H1 (cell line): Measurements from ENCODE around the gene ZNF334. TPM values are rescaled to one million over a fixed set of nuclear protein-coding genes. Genes with fewer than 3 reads are reported as not detected.
A peak's percentile ranks its signal among the peaks of the same experiment; 100 is the strongest.

Experiments used
- CTCF ChIA-PET: fragments of 300-600 bp; sonication (Branson Sonifier 250); formaldehyde crosslinking; loops from one replicate; lab custom pipeline; 2021; ENCODE audit not compliant: partially characterized antibody; lab: Charles Lee
- POLR2A ChIA-PET: fragments of 300-600 bp; sonication (Branson Sonifier 250); formaldehyde crosslinking; loops from one replicate; lab custom pipeline; 2021; ENCODE audit warnings: inconsistent platforms; ENCODE audit not compliant: partially characterized antibody; lab: Charles Lee
- DNase-seq, 2 experiments: peaks; one replicate each; pipeline versions ENCODE4 v3.0.0 to v3.0.0-alpha.2; 2010 to 2022; ENCODE audit warnings: low spot score in 2 of 2, low read depth in 1 of 2, mixed read lengths in 1 of 2
- FAIRE-seq: peaks from 2 replicates; lab custom pipeline; 2011; peaks lifted over from hg19 to GRCh38; lab: Jason Lieb, UNC
- H2AFZ ChIP-seq: 2 replicates; pipeline ENCODE4 v1.8.1; 2012; ENCODE audit warnings: low read length, inconsistent platforms
- H2AK5ac ChIP-seq: 2 replicates; pipeline ENCODE4 v1.6.1; 2013; ENCODE audit warnings: low read depth, low read length
- H2BK120ac ChIP-seq: replicated peaks from 2 replicates; pipeline ENCODE3; 2013; ENCODE audit warnings: low read depth, low read length, inconsistent platforms
- H2BK12ac ChIP-seq: 2 replicates; pipeline ENCODE4 v1.6.1; 2013; ENCODE audit warnings: low read depth, low read length
- H2BK15ac ChIP-seq: 2 replicates; pipeline ENCODE4 v1.6.1; 2013; ENCODE audit warnings: low read length
- H2BK20ac ChIP-seq: 2 replicates; pipeline ENCODE4 v1.6.1; 2013; ENCODE audit warnings: low read length
- H2BK5ac ChIP-seq: 2 replicates; pipeline ENCODE4 v1.6.1; 2013; ENCODE audit warnings: low read depth, low read length
- H3K14ac ChIP-seq: 2 replicates; pipeline ENCODE4 v1.6.1; 2013; ENCODE audit warnings: inconsistent platforms; ENCODE audit not compliant: insufficient read length
- H3K18ac ChIP-seq: 2 replicates; pipeline ENCODE4 v1.6.1; 2013; ENCODE audit warnings: low read length; ENCODE audit errors: extremely low read depth
- H3K23ac ChIP-seq: 2 replicates; pipeline ENCODE4 v1.6.1; 2013; ENCODE audit warnings: inconsistent platforms; ENCODE audit not compliant: insufficient read length
- H3K23me2 ChIP-seq: 2 replicates; pipeline ENCODE4 v1.6.1; 2013; ENCODE audit warnings: low read depth, low read length
- H3K27ac ChIP-seq: 2 replicates; pipeline ENCODE4 v1.6.1; 2011; ENCODE audit warnings: low read depth, low read length, inconsistent platforms
- H3K27me3 ChIP-seq, 4 experiments: replicated peaks in 1 of 4; 1 replicate in 1 of 4; 2 replicates in 3 of 4; pipeline versions ENCODE4 v1.6.1 to v1.8.1; 2011 to 2013; ENCODE audit warnings: low read length in 3 of 4, mild to moderate bottlenecking in 3 of 4, inconsistent platforms in 2 of 4, mixed read lengths in 2 of 4, moderate library complexity in 1 of 4; ENCODE audit not compliant: control insufficient read depth in 3 of 4, insufficient read depth in 3 of 4; ENCODE audit errors: extremely low read depth in 1 of 4
- H3K36me3 ChIP-seq, 4 experiments: 2 replicates each; pipeline versions ENCODE4 v1.6.1 to v1.8.1; 2011 to 2013; ENCODE audit warnings: mild to moderate bottlenecking in 4 of 4, low read length in 3 of 4, moderate library complexity in 2 of 4, control low read depth in 1 of 4, inconsistent platforms in 1 of 4; ENCODE audit not compliant: insufficient read depth in 4 of 4, control insufficient read depth in 2 of 4
- H3K4ac ChIP-seq: replicated peaks from 2 replicates; pipeline ENCODE3; 2013; ENCODE audit warnings: low read length, low read depth, mixed read lengths, inconsistent platforms; ENCODE audit not compliant: insufficient read length
- H3K4me1 ChIP-seq, 4 experiments: replicated peaks in 1 of 4; 1 replicate in 1 of 4; 2 replicates in 3 of 4; pipeline versions ENCODE4 v1.6.1 to v1.8.1; 2011 to 2013; ENCODE audit warnings: low read length in 3 of 4, inconsistent platforms in 2 of 4, mixed read lengths in 1 of 4; ENCODE audit not compliant: insufficient read depth in 4 of 4, control insufficient read depth in 3 of 4
- H3K4me2 ChIP-seq, 2 experiments: 2 replicates each; pipeline versions ENCODE4 v1.6.1 to v1.8.1; 2011 to 2013; ENCODE audit warnings: low read depth in 2 of 2, low read length in 2 of 2, control low read depth in 1 of 2, inconsistent platforms in 1 of 2, mild to moderate bottlenecking in 1 of 2; ENCODE audit not compliant: insufficient read depth in 1 of 2
- H3K4me3 ChIP-seq, 4 experiments: fragments of 200-600, 300-600 bp in 1 of 4; sonication (generic), shearing (Covaris generic), sonication (Bioruptor Twin) in 1 of 4; 2 replicates each; pipeline versions ENCODE4 v1.5.1 to v1.8.1; 2011 to 2016; ENCODE audit warnings: low read length in 4 of 4, low read depth in 3 of 4, control low read depth in 2 of 4, inconsistent platforms in 2 of 4, mild to moderate bottlenecking in 2 of 4, mixed read lengths in 1 of 4, moderate library complexity in 1 of 4; ENCODE audit not compliant: insufficient read depth in 2 of 4; ENCODE audit errors: extremely low read depth in 1 of 4
- H3K56ac ChIP-seq: replicated peaks from 2 replicates; pipeline ENCODE3; 2013; ENCODE audit warnings: low read depth, mild to moderate bottlenecking, mixed read lengths, low read length, inconsistent platforms; ENCODE audit not compliant: insufficient read length
- H3K79me1 ChIP-seq: 2 replicates; pipeline ENCODE4 v1.6.1; 2013; ENCODE audit warnings: low read depth, low read length, control low read depth
- H3K79me2 ChIP-seq, 2 experiments: 2 replicates each; pipeline versions ENCODE4 v1.6.1 to v1.8.1; 2012 to 2013; ENCODE audit warnings: low read length in 2 of 2, mild to moderate bottlenecking in 2 of 2, inconsistent platforms in 1 of 2; ENCODE audit not compliant: insufficient read depth in 2 of 2, control insufficient read depth in 1 of 2
- H3K9ac ChIP-seq, 4 experiments: replicated peaks in 1 of 4; 1 replicate in 1 of 4; 2 replicates in 3 of 4; pipeline versions ENCODE4 v1.6.1 to v1.8.1; 2011 to 2013; ENCODE audit warnings: low read depth in 3 of 4, low read length in 3 of 4, control low read depth in 2 of 4, mild to moderate bottlenecking in 2 of 4, moderate library complexity in 2 of 4, inconsistent platforms in 1 of 4; ENCODE audit errors: extremely low read depth in 1 of 4
- H3K9me3 ChIP-seq, 2 experiments: 2 replicates each; pipeline versions ENCODE4 v1.6.1 to v1.8.1; 2012 to 2013; ENCODE audit warnings: mild to moderate bottlenecking in 2 of 2, moderate library complexity in 2 of 2, control low read depth in 1 of 2, inconsistent platforms in 1 of 2, low read depth in 1 of 2, low read length in 1 of 2, mixed read lengths in 1 of 2; ENCODE audit not compliant: insufficient read depth in 2 of 2
- H4K20me1 ChIP-seq, 2 experiments: replicated peaks in 1 of 2; 2 replicates each; pipeline versions ENCODE3 to v1.8.1; 2011 to 2013; ENCODE audit warnings: inconsistent platforms in 2 of 2, low read length in 2 of 2, mild to moderate bottlenecking in 1 of 2; ENCODE audit not compliant: insufficient read depth in 2 of 2, control insufficient read depth in 1 of 2
- H4K5ac ChIP-seq: 2 replicates; pipeline ENCODE4 v1.6.1; 2013; ENCODE audit warnings: low read length, low read depth, mixed read lengths, inconsistent platforms; ENCODE audit not compliant: insufficient read length
- H4K8ac ChIP-seq: 2 replicates; pipeline ENCODE4 v1.8.0; 2013; ENCODE audit warnings: mild to moderate bottlenecking, moderate library complexity, low read length, inconsistent platforms; ENCODE audit not compliant: insufficient read depth; ENCODE audit errors: extremely low read depth
- H4K91ac ChIP-seq: replicated peaks from 2 replicates; pipeline ENCODE3; 2013; ENCODE audit warnings: low read length, mixed read lengths, inconsistent platforms; ENCODE audit not compliant: insufficient read length
- CREB1 ChIP-seq: IDR thresholded peaks from 2 replicates; pipeline ENCODE4 v1.6.1; 2012; ENCODE audit warnings: inconsistent platforms
- CTCF ChIP-seq, 3 experiments: IDR thresholded peaks; 1 replicate in 2 of 3; 2 replicates in 1 of 3; pipeline versions ENCODE4 v1.5.1 to v1.6.1; 2011; ENCODE audit warnings: low read length in 3 of 3, mild to moderate bottlenecking in 3 of 3, inconsistent platforms in 2 of 3, low read depth in 1 of 3, moderate library complexity in 1 of 3; ENCODE audit not compliant: insufficient read depth in 1 of 3; ENCODE audit errors: control extremely low read depth in 1 of 3
- MAX ChIP-seq: IDR thresholded peaks from 2 replicates; pipeline ENCODE4 v1.6.1; 2012; ENCODE audit warnings: inconsistent platforms
- TAF1 ChIP-seq: IDR thresholded peaks from 2 replicates; pipeline ENCODE4 v1.6.1; 2011; ENCODE audit warnings: mild to moderate bottlenecking, low read depth, low read length
- TBP ChIP-seq: IDR thresholded peaks from 2 replicates; pipeline ENCODE4 v1.6.1; 2011; ENCODE audit warnings: low read depth, low read length, improper control_type of control experiment
- USF2 ChIP-seq: IDR thresholded peaks from 2 replicates; pipeline ENCODE4 v1.6.1; 2011; ENCODE audit warnings: low read length, improper control_type of control experiment
- WGBS, 2 experiments: shearing (Covaris generic) in 1 of 2; methylation state at CpG; one replicate each; pipeline versions ENCODE4 v1.1.6 to v1.1.7; 2013 to 2015; ENCODE audit warnings: low lambda C conversion rate in 2 of 2, mixed read lengths in 2 of 2, inconsistent platforms in 1 of 2, low coverage in 1 of 2, missing lambda C conversion rate in 1 of 2; ENCODE audit not compliant: insufficient replicate concordance in 2 of 2, insufficient coverage in 1 of 2, insufficient read length in 1 of 2; ENCODE audit errors: extremely low coverage in 1 of 2, missing lambda C conversion rate in 1 of 2; 5-methylcytosine and 5-hydroxymethylcytosine counted together
- polyA plus RNA-seq, 7 experiments: library from polyadenylated mRNA; depleted of rRNA in 3 of 7; stranded (reverse) in 5 of 7; unstranded in 2 of 7; fragments of >200 nt in 5 of 7; fragments of 200-250 nt in 2 of 7; gene quantifications; 1 replicate in 5 of 7; 2 replicates in 1 of 7; 4 replicates in 1 of 7; pipeline versions ENCODE4 v1.2.1 to v1.2.3, GENCODE V29; 2011 to 2013; ENCODE audit warnings: missing spikeins in 2 of 7, mixed read lengths in 2 of 7
- total RNA-seq: library from RNA; stranded (reverse); fragmentation: NEBNext Ultra II Directional; extraction: Animal tissue kit (Norgen Biotek cat#: 25700); gene quantifications from 2 replicates; pipeline ENCODE4 v1.2.1, GENCODE V29; 2021

ZNF334 gene
- total and polyA plus RNA-seq, 2 of the 8 experiments (the other 6 are each of a cell fraction or from before 2014, with no cell fraction given): 8.8 to 17.8 TPM

- ChIA-PET POLR2A (interaction anchor here (1.0 to 1.2 kb wide), 2 partner anchors 10 to 49 kb away, joined by 3 read pairs; partner anchors contain the start of gene ZNF334), CTCF (interaction anchor here (0.7 to 4.9 kb wide), 38 partner anchors 11 to 160 kb away, joined by 3 to 64 read pairs (median 4); partner anchors contain the start of gene OCSTAMP)
- Histone ChIP-seq H3K4me2 (peak overlapping the region; percentile 73 to 77), H3K4ac (peak overlapping the region; percentile 92), H4K5ac (peak overlapping the region; percentile 96), H3K79me2 (no peaks in the 10 kb centered on the region), H3K14ac (no peak overlapping the region), H4K20me1 (no peaks in the 10 kb centered on the region), H3K56ac (peak overlapping the region; percentile 27), H2BK12ac (peak overlapping the region; percentile 52), H2BK20ac (no peak overlapping the region), H3K4me1 (peaks cover 8 to 19% (median 13%) of the 10 kb centered on the region in 4 experiments), H2AFZ (peak overlapping the region; percentile 98), H4K8ac (peak overlapping the region; percentile 90), H3K9me3 (no peaks in the 10 kb centered on the region), H2BK15ac (peak overlapping the region; percentile 89), H3K4me3 (peak overlapping the region in 3 of 4 experiments; percentile 27 to 51 (median 45); a peak in 6 of 8 replicates), H2BK5ac (peak overlapping the region; percentile 37; the same call in 1 of the 2 replicates), H3K27ac (peak overlapping the region; percentile 78), H3K23ac (no peak overlapping the region), H2AK5ac (peak overlapping the region; percentile 19; the same call in 1 of the 2 replicates), H3K18ac (peak overlapping the region; percentile 96), H3K9ac (peak overlapping the region in 2 of 4 experiments; percentile 21 to 52; a peak in 1 of 7 replicates), H3K79me1 (no peaks in the 10 kb centered on the region; the same call in 1 of the 2 replicates), H3K23me2 (peaks cover 2% of the 10 kb centered on the region; the same call in 1 of the 2 replicates), H3K36me3 (no peaks in the 10 kb centered on the region), H4K91ac (peak overlapping the region; percentile 92), H3K27me3 (no peaks in the 10 kb centered on the region), H2BK120ac (peak overlapping the region; percentile 62)
- DNase-seq: peak; percentile 50 to 90
- 23% methylated on average over 19 of the region's 19 CpGs; no CpG with 5 or more reads in 1 of the 2 experiments for WGBS, 2 experiments
- peak; percentile 85 for FAIRE-seq
- TF ChIP-seq MAX: peak; percentile 66
- peak; percentile 67 for TF ChIP-seq TAF1
- TF ChIP-seq CTCF (IDR thresholded peaks at IDR 0.05; ENCODE audit: control extremely low read depth in 1 of 3, insufficient read depth in 1 of 3, low read depth in 1 of 3, low read length in 3 of 3): peak; percentile 64 to 92 (median 68)
- TF ChIP-seq TBP: no peak
- TF ChIP-seq USF2: no peak
- TF ChIP-seq CREB1: peak; percentile 42; the same call in 1 of the 2 replicates
Observed at GRCh38 chr20:46562373-46563169, 49.2 kb upstream of the ZNF334 start.
